SH-SY5Y (cell line): ENCODE measurements around the gene CDH4.

Experiments
- GATA2 ChIP-seq: IDR thresholded peaks from 2 replicates; pipeline ENCODE4 v1.6.1; 2011; ENCODE audit warnings: mild to moderate bottlenecking, low read depth, low read length
- GATA3 ChIP-seq: IDR thresholded peaks from 2 replicates; pipeline ENCODE4 v1.6.1; 2011; ENCODE audit warnings: low read depth, mild to moderate bottlenecking, low read length, moderate library complexity

GRCh38 chr20:61387954-61388348, 135.9 kb downstream of the CDH4 start:
- TF ChIP-seq GATA2 (no peak), GATA3 (no peak)
